GM06990 (cell line): Measurements from ENCODE around the gene H2BK1.

Experiments used
- DNase-seq: peaks from one replicate; pipeline ENCODE4 v3.0.0-alpha.2; 2011; ENCODE audit not compliant: insufficient read length; ENCODE audit errors: extremely low read depth
- H3K27me3 ChIP-seq: replicated peaks from 2 replicates; pipeline ENCODE4 v1.6.0; 2011; ENCODE audit warnings: low read length; ENCODE audit not compliant: control insufficient read depth, insufficient read depth
- H3K36me3 ChIP-seq: 2 replicates; pipeline ENCODE4 v1.5.1; 2011; ENCODE audit warnings: low read length; ENCODE audit not compliant: control insufficient read depth, insufficient read depth
- H3K4me3 ChIP-seq: replicated peaks from 2 replicates; pipeline ENCODE4 v1.5.1; 2011; ENCODE audit warnings: low read depth, mild to moderate bottlenecking, control low read depth, low read length
- TF ChIP-seq, protein P1 (sequence below): IDR thresholded peaks from 2 replicates; pipeline ENCODE4 v1.5.1; 2011; ENCODE audit warnings: low read length, control low read depth, mild to moderate bottlenecking, inconsistent platforms; ENCODE audit not compliant: insufficient read depth, poor library complexity, severe bottlenecking

Gene H2BK1

DNA sequence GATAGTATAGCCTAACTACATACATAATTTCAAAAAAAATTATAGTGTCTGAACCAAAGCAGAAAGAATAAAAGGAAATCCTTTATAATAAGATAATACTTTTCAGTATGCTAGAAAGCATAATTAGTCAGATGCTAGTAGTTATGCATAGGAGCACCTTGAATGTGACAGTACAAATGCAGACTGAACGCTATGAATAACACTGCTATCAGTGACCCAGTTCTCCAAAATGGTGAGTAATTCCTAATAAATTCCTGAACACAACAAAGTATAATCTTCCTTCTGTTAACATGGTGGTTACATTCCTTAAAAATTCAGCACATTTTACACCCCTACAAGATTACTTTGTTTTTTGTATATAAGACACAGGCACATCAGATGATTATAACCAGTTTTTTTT lies 20.8 kb upstream of the H2BK1 start:
- TF ChIP-seq, protein P1, sequence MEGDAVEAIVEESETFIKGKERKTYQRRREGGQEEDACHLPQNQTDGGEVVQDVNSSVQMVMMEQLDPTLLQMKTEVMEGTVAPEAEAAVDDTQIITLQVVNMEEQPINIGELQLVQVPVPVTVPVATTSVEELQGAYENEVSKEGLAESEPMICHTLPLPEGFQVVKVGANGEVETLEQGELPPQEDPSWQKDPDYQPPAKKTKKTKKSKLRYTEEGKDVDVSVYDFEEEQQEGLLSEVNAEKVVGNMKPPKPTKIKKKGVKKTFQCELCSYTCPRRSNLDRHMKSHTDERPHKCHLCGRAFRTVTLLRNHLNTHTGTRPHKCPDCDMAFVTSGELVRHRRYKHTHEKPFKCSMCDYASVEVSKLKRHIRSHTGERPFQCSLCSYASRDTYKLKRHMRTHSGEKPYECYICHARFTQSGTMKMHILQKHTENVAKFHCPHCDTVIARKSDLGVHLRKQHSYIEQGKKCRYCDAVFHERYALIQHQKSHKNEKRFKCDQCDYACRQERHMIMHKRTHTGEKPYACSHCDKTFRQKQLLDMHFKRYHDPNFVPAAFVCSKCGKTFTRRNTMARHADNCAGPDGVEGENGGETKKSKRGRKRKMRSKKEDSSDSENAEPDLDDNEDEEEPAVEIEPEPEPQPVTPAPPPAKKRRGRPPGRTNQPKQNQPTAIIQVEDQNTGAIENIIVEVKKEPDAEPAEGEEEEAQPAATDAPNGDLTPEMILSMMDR = no peak
- no peak for DNase-seq
- H3K4me3 ChIP-seq = no peak overlapping the region
- no peaks in the 10 kb centered on the region for H3K27me3 ChIP-seq
- H3K36me3 ChIP-seq = peaks cover 7% of the 10 kb centered on the region

DNA sequence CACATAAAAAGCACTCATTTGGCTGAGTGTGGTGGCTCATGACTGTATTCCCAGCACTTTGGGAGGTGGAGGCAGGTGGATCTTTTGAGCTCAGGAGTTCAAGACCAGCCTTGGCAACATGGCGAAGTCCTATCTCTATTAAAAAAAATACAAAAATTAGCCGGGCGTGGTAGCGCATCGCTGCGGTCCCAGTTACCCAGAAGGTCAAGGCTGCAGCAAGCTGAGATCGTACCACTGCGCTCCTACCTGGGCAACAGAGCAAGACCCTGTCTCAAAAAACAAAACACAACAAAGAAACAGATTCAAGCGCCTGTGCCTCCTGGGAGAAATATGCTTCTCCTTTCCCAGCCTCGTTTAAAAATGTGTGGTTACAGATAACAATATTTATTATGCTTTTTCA lies 19.0 kb upstream of the H2BK1 start:
- Histone ChIP-seq H3K27me3 (no peaks in the 10 kb centered on the region), H3K36me3 (peaks cover under 1% of the 10 kb centered on the region), H3K4me3 (no peak overlapping the region)
- TF ChIP-seq, protein P1 = no peak
- no peak for DNase-seq

DNA sequence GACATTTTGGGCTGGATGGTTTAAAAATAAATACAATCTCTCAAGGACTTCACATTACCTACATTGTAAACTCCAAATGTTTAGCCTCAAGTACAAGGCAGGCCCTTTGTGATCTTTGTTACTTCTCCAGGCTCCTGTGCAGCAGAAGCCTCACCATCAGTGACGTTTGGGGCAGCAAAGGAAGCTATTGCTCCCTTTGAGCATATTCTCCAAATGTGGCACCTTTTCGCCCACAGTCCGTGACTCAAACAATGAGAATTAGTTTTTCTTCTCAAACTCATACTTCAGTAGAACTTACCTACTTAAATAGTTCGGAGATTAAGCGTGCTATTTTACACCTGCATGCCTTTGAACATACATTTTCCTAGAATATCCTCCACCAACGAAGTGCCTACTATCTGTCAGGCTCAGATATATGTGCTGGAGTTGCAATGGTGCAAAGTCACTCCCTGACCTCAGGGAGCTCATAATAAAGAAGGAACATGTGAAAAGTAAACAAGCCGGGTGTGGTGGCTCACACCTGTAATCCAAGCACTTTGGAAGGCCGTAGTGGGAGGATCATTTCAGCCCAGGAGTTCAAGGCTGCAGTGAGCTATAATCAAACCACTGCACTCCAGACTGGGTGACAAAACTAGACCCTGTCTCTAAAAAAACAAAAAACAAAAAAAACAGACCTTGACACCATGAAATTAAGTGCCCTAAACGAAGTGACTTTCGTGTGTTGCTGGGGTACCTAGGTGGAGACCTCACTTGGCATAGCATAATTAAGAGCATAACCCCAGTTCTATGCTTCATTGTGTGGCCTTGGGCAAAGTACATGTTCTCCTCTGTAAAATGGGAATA lies 18.0 kb upstream of the H2BK1 start:
- DNase-seq = no peak
- no peaks in the 10 kb centered on the region for H3K27me3 ChIP-seq
- TF ChIP-seq, protein P1 = no peak
- H3K4me3 ChIP-seq = peak overlapping the region; percentile 92
- H3K36me3 ChIP-seq = peaks cover 8% of the 10 kb centered on the region

- peak; percentile 98 for DNase-seq
- TF ChIP-seq, protein P1 = peak; percentile 5
- Histone ChIP-seq H3K36me3 (peaks cover 10% of the 10 kb centered on the region), H3K27me3 (no peaks in the 10 kb centered on the region), H3K4me3 (peak within 1 kb of the TSS; percentile 92)
These were observed 16.8 kb upstream of the H2BK1 start, which contains the start of gene ABCF2 for GRCh38 chr7:151226875-151227782. Gene ABCF2 (minus strand): TSS chr7:151227205. CDS start chr7:151226458, 747 bp downstream.

DNA sequence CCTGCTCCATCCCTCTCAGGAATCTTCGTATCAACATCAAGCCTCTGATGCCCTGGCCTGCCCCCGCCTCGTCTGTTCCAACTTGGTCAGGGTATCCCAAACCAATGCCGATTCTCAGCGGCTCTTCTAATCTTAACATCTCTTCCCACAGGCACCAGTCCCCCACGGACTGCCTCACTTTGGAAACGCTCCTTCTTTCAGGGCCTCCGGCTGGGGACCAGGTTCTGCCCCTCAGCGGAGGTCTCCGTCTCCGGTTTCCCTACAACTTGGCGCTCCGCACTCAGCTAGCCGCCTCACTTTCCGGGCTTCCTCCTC lies 16.2 kb upstream of the H2BK1 start:
- TF ChIP-seq, protein P1 = no peak
- DNase-seq = no peak
- peak overlapping the region; percentile 92 for H3K4me3 ChIP-seq
- H3K27me3 ChIP-seq = no peaks in the 10 kb centered on the region
- H3K36me3 ChIP-seq = peaks cover 12% of the 10 kb centered on the region
